Liver (tissue), 9 donors: ENCODE results near the gene FIG4. TPM values are rescaled to one million over a fixed set of nuclear protein-coding genes. Genes with fewer than 3 reads are reported as not detected.

Source experiments
- DNase-seq: peaks from one replicate; pipeline ENCODE4 v3.0.0-alpha.2; 2017; ENCODE audit warnings: low spot score
- H3K27ac ChIP-seq, 2 donors: one replicate each; pipeline ENCODE4 v1.7.0; 2013; ENCODE audit warnings: inconsistent platforms in 2 of 2, low read length in 2 of 2, control low read depth in 1 of 2, low read depth in 1 of 2, mild to moderate bottlenecking in 1 of 2
- H3K27me3 ChIP-seq, 4 donors: one replicate each; pipeline versions ENCODE4 v1.6.1 to v1.7.0; 2013; ENCODE audit warnings: low read length in 3 of 4, inconsistent platforms in 1 of 4, mild to moderate bottlenecking in 1 of 4, moderate library complexity in 1 of 4; ENCODE audit not compliant: control insufficient read depth in 4 of 4, insufficient read depth in 4 of 4
- H3K36me3 ChIP-seq, 4 donors: one replicate each; pipeline versions ENCODE4 v1.6.1 to v1.7.0; 2013; ENCODE audit warnings: low read length in 3 of 4, mild to moderate bottlenecking in 3 of 4, low read depth in 1 of 4, moderate library complexity in 1 of 4; ENCODE audit not compliant: control insufficient read depth in 4 of 4, insufficient read depth in 3 of 4
- H3K4me1 ChIP-seq, 4 donors: one replicate each; pipeline versions ENCODE4 v1.6.1 to v1.7.0; 2013; ENCODE audit warnings: low read length in 3 of 4, mild to moderate bottlenecking in 3 of 4, moderate library complexity in 1 of 4; ENCODE audit not compliant: control insufficient read depth in 4 of 4, insufficient read depth in 4 of 4
- H3K4me3 ChIP-seq, 3 donors: one replicate each; pipeline versions ENCODE4 v1.6.1 to v1.7.0; 2013; ENCODE audit warnings: low read length in 3 of 3, control low read depth in 1 of 3, low read depth in 1 of 3, mild to moderate bottlenecking in 1 of 3
- H3K9ac ChIP-seq, 2 donors: one replicate each; pipeline ENCODE4 v1.7.0; 2013; ENCODE audit warnings: low read length in 2 of 2, mild to moderate bottlenecking in 2 of 2, moderate library complexity in 2 of 2, control low read depth in 1 of 2, low read depth in 1 of 2
- H3K9me3 ChIP-seq, 4 donors: one replicate each; pipeline versions ENCODE4 v1.6.1 to v1.7.0; 2013; ENCODE audit warnings: low read length in 3 of 4; ENCODE audit not compliant: control insufficient read depth in 4 of 4
- ATF3 ChIP-seq: IDR thresholded peaks from 2 replicates; pipeline ENCODE4 v1.6.1; 2016; ENCODE audit warnings: antibody characterized with exemption
- EGR1 ChIP-seq, 2 donors: IDR thresholded peaks; 2 replicates each; pipeline ENCODE4 v1.6.1; 2016 to 2018; ENCODE audit warnings: antibody characterized with exemption in 2 of 2, low read depth in 2 of 2
- FOXA1 ChIP-seq: IDR thresholded peaks from 2 replicates; pipeline ENCODE4 v1.6.1; 2016; ENCODE audit warnings: antibody characterized with exemption
- FOXA2 ChIP-seq: IDR thresholded peaks from 2 replicates; pipeline ENCODE4 v1.6.1; 2016; ENCODE audit warnings: antibody characterized with exemption
- GABPA ChIP-seq, 2 donors: IDR thresholded peaks in 1 of 2; conservative IDR thresholded peaks in 1 of 2; 2 replicates each; pipeline ENCODE4 v1.6.1; 2016; ENCODE audit warnings: antibody characterized with exemption in 2 of 2, mild to moderate bottlenecking in 1 of 2, moderate library complexity in 1 of 2
- HNF4A ChIP-seq, 2 donors: conservative IDR thresholded peaks; 2 replicates each; pipeline ENCODE4 v1.6.1; 2016; ENCODE audit warnings: antibody characterized with exemption in 2 of 2, mild to moderate bottlenecking in 2 of 2
- HNF4G ChIP-seq: IDR thresholded peaks from 2 replicates; pipeline ENCODE4 v1.6.1; 2016; ENCODE audit warnings: antibody characterized with exemption
- JUND ChIP-seq, 2 donors: IDR thresholded peaks; 2 replicates each; pipeline ENCODE4 v1.6.1; 2016; ENCODE audit warnings: antibody characterized with exemption in 2 of 2
- MAX ChIP-seq: IDR thresholded peaks from 2 replicates; pipeline ENCODE4 v1.6.1; 2016; ENCODE audit warnings: antibody characterized with exemption
- NR2F2 ChIP-seq: IDR thresholded peaks from 2 replicates; pipeline ENCODE4 v1.6.1; 2016; ENCODE audit warnings: antibody characterized with exemption
- SP1 ChIP-seq: IDR thresholded peaks from 2 replicates; pipeline ENCODE4 v1.6.1; 2018; ENCODE audit warnings: antibody characterized with exemption, mild to moderate bottlenecking
- TAF1 ChIP-seq: conservative IDR thresholded peaks from 2 replicates; pipeline ENCODE4 v1.6.1; 2016; ENCODE audit warnings: antibody characterized with exemption, mild to moderate bottlenecking
- YY1 ChIP-seq: IDR thresholded peaks from 2 replicates; pipeline ENCODE4 v1.6.1; 2016; ENCODE audit warnings: antibody characterized with exemption, mild to moderate bottlenecking
- ZBTB33 ChIP-seq: IDR thresholded peaks from 2 replicates; pipeline ENCODE4 v1.6.1; 2016; ENCODE audit warnings: antibody characterized with exemption
- WGBS: extraction: QIAGEN DNeasy Blood & Tissue Kit; methylation state at CpG from one replicate; pipeline ENCODE4 v1.1.7; 2013; 5-methylcytosine and 5-hydroxymethylcytosine counted together
- polyA plus RNA-seq, 2 donors: library from polyadenylated mRNA; stranded (reverse) in 1 of 2; unstranded in 1 of 2; fragments of 200-250 nt in 1 of 2; fragments of >200 nt in 1 of 2; fragmentation: Nextera tagmentation in 1 of 2; extraction: Ambion mirVana in 1 of 2; gene quantifications; one replicate each; pipeline versions ENCODE4 v1.2.1 to v1.2.3, GENCODE V29; 2013 to 2015
- total RNA-seq, 2 donors: library from RNA; depleted of rRNA; stranded (reverse); fragments of >200 nt; gene quantifications; one replicate each; pipeline ENCODE4 v1.2.3, GENCODE V29; 2014
- TF ChIP-seq, protein P1 (sequence below): fragments of 150-350 bp; IDR thresholded peaks from 2 replicates; pipeline ENCODE4 v1.5.1; 2017; ENCODE audit warnings: improper control_type of control experiment, low read depth, low read length; ENCODE audit not compliant: missing input control
- donor health status: healthy.
- donor health status: healthy.
- donor health status: healthy.
- donor health status: healthy.
- donor health status: healthy.

The FIG4 gene
- total and polyA plus RNA-seq, 4 donors: 3.4 to 8.7 (median 4.6) TPM

DNA sequence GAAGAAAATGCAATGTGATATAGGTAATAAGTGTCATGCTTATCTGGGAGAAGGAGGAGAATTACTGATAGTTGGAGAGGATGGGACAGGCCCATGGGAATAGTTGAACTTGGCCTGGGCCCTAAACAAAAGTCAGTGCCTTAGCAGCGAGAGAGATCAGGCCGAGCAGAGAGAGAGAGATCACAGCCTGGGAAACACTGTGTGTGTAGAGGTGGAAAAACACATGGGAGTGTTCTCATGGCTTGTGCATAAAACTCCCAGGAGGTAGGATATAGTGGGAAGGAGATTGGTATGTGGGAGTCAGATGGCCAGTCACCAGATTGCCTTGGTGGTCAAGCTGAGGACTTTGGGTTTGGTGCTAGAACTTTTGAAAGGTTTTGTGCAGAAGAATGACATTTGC lies 47.6 kb downstream of the FIG4 start:
- TF ChIP-seq ZBTB33: no peak
- no peak for TF ChIP-seq NR2F2
- TF ChIP-seq ATF3: no peak
- no peak for TF ChIP-seq FOXA1
- no peak for TF ChIP-seq GABPA (IDR thresholded peaks at IDR 0.05 in 1 of 2, conservative IDR thresholded peaks at IDR 0.05 in 1 of 2)
- no peak for TF ChIP-seq FOXA2
- no peak for TF ChIP-seq TAF1
- TF ChIP-seq, protein P1, sequence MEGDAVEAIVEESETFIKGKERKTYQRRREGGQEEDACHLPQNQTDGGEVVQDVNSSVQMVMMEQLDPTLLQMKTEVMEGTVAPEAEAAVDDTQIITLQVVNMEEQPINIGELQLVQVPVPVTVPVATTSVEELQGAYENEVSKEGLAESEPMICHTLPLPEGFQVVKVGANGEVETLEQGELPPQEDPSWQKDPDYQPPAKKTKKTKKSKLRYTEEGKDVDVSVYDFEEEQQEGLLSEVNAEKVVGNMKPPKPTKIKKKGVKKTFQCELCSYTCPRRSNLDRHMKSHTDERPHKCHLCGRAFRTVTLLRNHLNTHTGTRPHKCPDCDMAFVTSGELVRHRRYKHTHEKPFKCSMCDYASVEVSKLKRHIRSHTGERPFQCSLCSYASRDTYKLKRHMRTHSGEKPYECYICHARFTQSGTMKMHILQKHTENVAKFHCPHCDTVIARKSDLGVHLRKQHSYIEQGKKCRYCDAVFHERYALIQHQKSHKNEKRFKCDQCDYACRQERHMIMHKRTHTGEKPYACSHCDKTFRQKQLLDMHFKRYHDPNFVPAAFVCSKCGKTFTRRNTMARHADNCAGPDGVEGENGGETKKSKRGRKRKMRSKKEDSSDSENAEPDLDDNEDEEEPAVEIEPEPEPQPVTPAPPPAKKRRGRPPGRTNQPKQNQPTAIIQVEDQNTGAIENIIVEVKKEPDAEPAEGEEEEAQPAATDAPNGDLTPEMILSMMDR: no peak
- no peak for TF ChIP-seq HNF4G
- no peak for TF ChIP-seq EGR1 (IDR thresholded peaks at IDR 0.05; ENCODE audit: low read depth in 2 of 2)
- Histone ChIP-seq H3K27ac (no peak overlapping the region), H3K36me3 (peaks cover 4 to 23% (median 11%) of the 10 kb centered on the region in 4 donors), H3K4me1 (no peaks in the 10 kb centered on the region), H3K9ac (no peak overlapping the region), H3K27me3 (no peaks in the 10 kb centered on the region), H3K9me3 (no peaks in the 10 kb centered on the region), H3K4me3 (no peak overlapping the region)
- no peak for DNase-seq
- WGBS: 92% methylated on average over 2 of the region's 2 CpGs

DNA sequence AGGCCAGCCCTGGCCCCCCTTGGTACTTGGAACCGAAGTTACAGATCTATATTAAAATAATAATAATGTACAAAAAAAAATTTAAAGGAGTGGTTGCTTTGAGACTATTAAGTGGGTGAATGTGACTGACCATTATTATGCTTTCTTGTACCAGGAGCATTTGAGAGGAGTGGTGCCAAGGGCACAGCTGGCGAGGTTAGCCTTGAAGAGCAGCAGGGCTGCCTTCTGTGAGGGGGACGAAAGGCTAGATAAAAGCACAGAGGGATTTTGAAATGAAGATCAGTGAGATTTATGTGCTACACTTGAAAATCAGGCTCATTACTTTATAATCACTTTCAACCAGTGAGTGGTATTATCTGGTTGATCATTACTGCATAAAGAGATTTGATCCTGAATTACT lies 48.6 kb downstream of the FIG4 start:
- Histone ChIP-seq H3K9me3 (no peaks in the 10 kb centered on the region), H3K4me3 (no peak overlapping the region), H3K9ac (no peak overlapping the region), H3K27ac (no peak overlapping the region), H3K36me3 (peaks cover 4 to 23% (median 16%) of the 10 kb centered on the region in 4 donors), H3K27me3 (no peaks in the 10 kb centered on the region), H3K4me1 (no peaks in the 10 kb centered on the region)
- 96% methylated on average over 3 of the region's 3 CpGs for WGBS
- DNase-seq: no peak
- no peak for TF ChIP-seq HNF4A (conservative IDR thresholded peaks at IDR 0.05)
- no peak for TF ChIP-seq JUND (IDR thresholded peaks at IDR 0.05)
- TF ChIP-seq SP1: no peak
- no peak for TF ChIP-seq NR2F2
- no peak for TF ChIP-seq TAF1
- TF ChIP-seq MAX: no peak
- no peak for TF ChIP-seq ZBTB33
- TF ChIP-seq YY1: no peak
- TF ChIP-seq FOXA2: no peak
- TF ChIP-seq FOXA1: no peak
